PC-9 (cell line): Measurements from ENCODE around the gene USP1.

Experiments used
- EZH2 ChIP-seq: fragments of 200-600 bp; sonication (generic); IDR thresholded peaks from 2 replicates; pipeline ENCODE4 v1.8.0; 2017; ENCODE audit warnings: antibody characterized with exemption, low read depth
- TF ChIP-seq, protein P1 (sequence below): fragments of 200-600 bp; sonication (generic); conservative IDR thresholded peaks from 2 replicates; pipeline ENCODE4 v1.6.1; 2017; ENCODE audit warnings: mixed run types, antibody characterized with exemption, mild to moderate bottlenecking, moderate library complexity

- TF ChIP-seq, protein P1, sequence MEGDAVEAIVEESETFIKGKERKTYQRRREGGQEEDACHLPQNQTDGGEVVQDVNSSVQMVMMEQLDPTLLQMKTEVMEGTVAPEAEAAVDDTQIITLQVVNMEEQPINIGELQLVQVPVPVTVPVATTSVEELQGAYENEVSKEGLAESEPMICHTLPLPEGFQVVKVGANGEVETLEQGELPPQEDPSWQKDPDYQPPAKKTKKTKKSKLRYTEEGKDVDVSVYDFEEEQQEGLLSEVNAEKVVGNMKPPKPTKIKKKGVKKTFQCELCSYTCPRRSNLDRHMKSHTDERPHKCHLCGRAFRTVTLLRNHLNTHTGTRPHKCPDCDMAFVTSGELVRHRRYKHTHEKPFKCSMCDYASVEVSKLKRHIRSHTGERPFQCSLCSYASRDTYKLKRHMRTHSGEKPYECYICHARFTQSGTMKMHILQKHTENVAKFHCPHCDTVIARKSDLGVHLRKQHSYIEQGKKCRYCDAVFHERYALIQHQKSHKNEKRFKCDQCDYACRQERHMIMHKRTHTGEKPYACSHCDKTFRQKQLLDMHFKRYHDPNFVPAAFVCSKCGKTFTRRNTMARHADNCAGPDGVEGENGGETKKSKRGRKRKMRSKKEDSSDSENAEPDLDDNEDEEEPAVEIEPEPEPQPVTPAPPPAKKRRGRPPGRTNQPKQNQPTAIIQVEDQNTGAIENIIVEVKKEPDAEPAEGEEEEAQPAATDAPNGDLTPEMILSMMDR, result no peak
- TF ChIP-seq EZH2, result no peak
These were observed 39.8 kb downstream of the USP1 start for GRCh38 chr1:62476525-62477219.
